ENCODE results near the gene MS4A13.

- TF ChIP-seq POLR2A (IDR thresholded peaks at IDR 0.05) (no peak), CTCF (IDR thresholded peaks at IDR 0.05) (no peak)
These were observed 28.9 kb downstream of the MS4A13 start for GRCh38 chr11:60544077-60544476.

Measured in Peyer's patch (tissue), 4 donors.